Measurements from ENCODE around the gene SAMD3.

DNA sequence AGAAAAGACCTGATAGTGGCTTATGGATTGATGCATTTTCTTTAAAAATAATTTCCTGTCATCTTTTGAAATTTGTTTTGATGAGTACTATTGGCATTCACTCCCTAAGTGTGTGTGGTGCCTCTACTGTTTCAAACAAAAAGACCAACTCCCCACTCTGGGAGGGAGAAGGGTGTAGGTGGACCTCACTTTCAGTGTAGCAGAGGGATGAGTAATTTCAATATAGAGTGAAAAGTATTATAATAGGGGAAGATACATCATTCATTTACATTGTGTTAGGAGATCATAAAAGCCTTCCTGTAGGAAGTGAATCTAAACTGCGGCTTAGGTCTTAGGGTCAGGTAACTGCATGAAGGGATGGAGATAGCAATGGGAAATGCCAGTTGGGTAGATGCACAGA lies 46.4 kb downstream of the SAMD3 start:
- TF ChIP-seq EZH2 (IDR thresholded peaks at IDR 0.05) (no peak), POLR2AphosphoS5 (IDR thresholded peaks at IDR 0.05; ENCODE audit: borderline replicate concordance, low read depth, low read length) (no peak), FOXP2 (optimal IDR thresholded peaks at IDR 0.05; ENCODE audit: control extremely low read depth, extremely low read length, insufficient read depth) (no peak)

Measured in SK-N-MC (cell line).